Measurements from ENCODE around the gene CTBP1.

The CTBP1 gene

GRCh38 chr4:1172228-1172851 lies 76.6 kb downstream of the CTBP1 start, which contains the start of gene SPON2:
Gene SPON2, minus strand, starts transcription at chr4:1172583.
- H2AK5ac ChIP-seq (ENCODE audit: low read depth, low read length) = peak within 1 kb of the TSS; percentile 96
- H2BK120ac ChIP-seq (ENCODE audit: low read depth, low read length) = peak within 1 kb of the TSS; percentile 47
- H3K9me3 ChIP-seq (replicated peaks in 1 of 2; ENCODE audit: control insufficient read depth in 2 of 2, insufficient read depth in 1 of 2, low read depth in 1 of 2, low read length in 2 of 2) = peaks cover 5 to 10% of the 10 kb centered on the region in 2 donors
- H3K4me2 ChIP-seq (ENCODE audit: insufficient read depth, low read length, poor library complexity, severe bottlenecking) = peak within 1 kb of the TSS; percentile 73
- peak within 1 kb of the TSS; percentile 17 to 72 for H3K4me3 ChIP-seq (ENCODE audit: low read length in 2 of 2)
- H3K4me1 ChIP-seq (ENCODE audit: control insufficient read depth in 2 of 2, insufficient read depth in 1 of 2, low read depth in 1 of 2, low read length in 2 of 2) = peaks cover 0 to 7% of the 10 kb centered on the region in 2 donors
- peak within 1 kb of the TSS; percentile 37 for H3K4ac ChIP-seq (ENCODE audit: low read length)
- peak within 1 kb of the TSS; percentile 97 for H3K14ac ChIP-seq (ENCODE audit: low read length)
- no peaks in the 10 kb centered on the region for H3K36me3 ChIP-seq (replicated peaks in 1 of 2; ENCODE audit: control insufficient read depth in 2 of 2, insufficient read depth in 2 of 2, low read length in 2 of 2)
- peak within 1 kb of the TSS; percentile 80 for H3K23ac ChIP-seq (ENCODE audit: low read depth, low read length, poor library complexity)
- H3K27me3 ChIP-seq (ENCODE audit: control insufficient read depth in 3 of 3, insufficient read depth in 3 of 3, low read depth in 1 of 3, low read length in 3 of 3) = peaks cover 25 to 82% (median 57%) of the 10 kb centered on the region in 3 experiments
- no CpG with 5 or more reads among the region's 54 CpGs for WGBS, 2 donors (ENCODE audit: extremely low coverage in 2 of 2, insufficient read length in 2 of 2, insufficient replicate concordance in 1 of 2)
- peak within 1 kb of the TSS; percentile 75 for H2BK5ac ChIP-seq (ENCODE audit: low read length)
- no peak within 1 kb of the TSS for H3K27ac ChIP-seq (replicated peaks; ENCODE audit: low read length)
- H4K8ac ChIP-seq (ENCODE audit: low read depth, low read length) = no peak within 1 kb of the TSS
- peak within 1 kb of the TSS; percentile 22 for H2BK12ac ChIP-seq (ENCODE audit: low read length)
- peaks cover 5% of the 10 kb centered on the region for H3K79me1 ChIP-seq (ENCODE audit: low read depth, low read length)
- H2AFZ ChIP-seq (ENCODE audit: low read length) = peak within 1 kb of the TSS; percentile 91
- peak within 1 kb of the TSS; percentile 78 for H3K9ac ChIP-seq (ENCODE audit: low read depth, low read length, poor library complexity)
- DNase-seq (ENCODE audit: low spot score) = peak; percentile 47
- peak within 1 kb of the TSS; percentile 85 for H2BK15ac ChIP-seq (ENCODE audit: low read length)
- peak within 1 kb of the TSS; percentile 9 for H4K91ac ChIP-seq (ENCODE audit: low read depth, low read length, poor library complexity)
- H3K18ac ChIP-seq (ENCODE audit: low read length) = peak within 1 kb of the TSS; percentile 97

GRCh38 chr4:1171311-1172227 lies 77.4 kb downstream of the CTBP1 start:
- H3K4me1 ChIP-seq (ENCODE audit: control insufficient read depth in 2 of 2, insufficient read depth in 1 of 2, low read depth in 1 of 2, low read length in 2 of 2) = peaks cover 0 to 7% of the 10 kb centered on the region in 2 donors
- H2BK120ac ChIP-seq (ENCODE audit: low read depth, low read length) = peak overlapping the region; percentile 8
- peak overlapping the region; percentile 85 for H2BK15ac ChIP-seq (ENCODE audit: low read length)
- peak overlapping the region; percentile 90 for H2BK12ac ChIP-seq (ENCODE audit: low read length)
- H2AFZ ChIP-seq (ENCODE audit: low read length) = peak overlapping the region; percentile 91
- peaks cover 25 to 84% (median 57%) of the 10 kb centered on the region in 3 experiments for H3K27me3 ChIP-seq (ENCODE audit: control insufficient read depth in 3 of 3, insufficient read depth in 3 of 3, low read depth in 1 of 3, low read length in 3 of 3)
- no peaks in the 10 kb centered on the region for H3K36me3 ChIP-seq (replicated peaks in 1 of 2; ENCODE audit: control insufficient read depth in 2 of 2, insufficient read depth in 2 of 2, low read length in 2 of 2)
- peaks cover 5 to 10% of the 10 kb centered on the region in 2 donors for H3K9me3 ChIP-seq (replicated peaks in 1 of 2; ENCODE audit: control insufficient read depth in 2 of 2, insufficient read depth in 1 of 2, low read depth in 1 of 2, low read length in 2 of 2)
- no peak overlapping the region for H2BK5ac ChIP-seq (ENCODE audit: low read length)
- peak overlapping the region; percentile 97 for H3K18ac ChIP-seq (ENCODE audit: low read length)
- no peak for DNase-seq (ENCODE audit: low spot score)
- H3K4me2 ChIP-seq (ENCODE audit: insufficient read depth, low read length, poor library complexity, severe bottlenecking) = peak overlapping the region; percentile 73
- peak overlapping the region; percentile 97 for H3K14ac ChIP-seq (ENCODE audit: low read length)
- no peak overlapping the region for H3K27ac ChIP-seq (replicated peaks; ENCODE audit: low read length)
- no peak overlapping the region for H4K91ac ChIP-seq (ENCODE audit: low read depth, low read length, poor library complexity)
- H3K4me3 ChIP-seq (ENCODE audit: low read length in 2 of 2) = peak overlapping the region; percentile 17 to 72
- H3K79me1 ChIP-seq (ENCODE audit: low read depth, low read length) = peaks cover 5% of the 10 kb centered on the region
- H3K23ac ChIP-seq (ENCODE audit: low read depth, low read length, poor library complexity) = peak overlapping the region; percentile 80
- WGBS, 2 donors (ENCODE audit: extremely low coverage in 2 of 2, insufficient read length in 2 of 2, insufficient replicate concordance in 1 of 2) = no CpG with 5 or more reads among the region's 88 CpGs
- peak overlapping the region; percentile 37 for H3K4ac ChIP-seq (ENCODE audit: low read length)
- H3K9ac ChIP-seq (ENCODE audit: low read depth, low read length, poor library complexity) = peak overlapping the region; percentile 78
- peak overlapping the region; percentile 77 for H2AK5ac ChIP-seq (ENCODE audit: low read depth, low read length)
- peak overlapping the region; percentile 92 for H4K8ac ChIP-seq (ENCODE audit: low read depth, low read length)

DNA sequence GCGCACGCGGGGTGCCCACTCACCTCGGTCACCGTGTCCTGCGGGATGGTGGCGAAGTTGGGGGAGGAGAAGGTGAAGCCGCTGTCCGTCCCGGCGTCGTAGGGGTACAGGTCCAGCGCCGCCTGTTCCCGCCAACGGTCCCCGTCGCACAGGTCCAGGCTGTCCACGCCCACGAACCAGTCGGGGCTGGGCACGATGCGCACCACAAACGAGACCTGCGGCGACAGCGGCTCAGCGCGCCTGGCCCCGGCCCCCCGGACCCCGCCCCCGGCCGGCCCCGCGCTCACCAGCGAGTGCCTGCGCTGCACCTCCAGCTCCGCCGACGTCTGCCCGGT lies 78.0 kb downstream of the CTBP1 start:
- H3K9me3 ChIP-seq (replicated peaks in 1 of 2; ENCODE audit: control insufficient read depth in 2 of 2, insufficient read depth in 1 of 2, low read depth in 1 of 2, low read length in 2 of 2) = peaks cover 5 to 10% of the 10 kb centered on the region in 2 donors
- peak overlapping the region; percentile 77 for H2AK5ac ChIP-seq (ENCODE audit: low read depth, low read length)
- peak overlapping the region; percentile 93 for H3K23ac ChIP-seq (ENCODE audit: low read depth, low read length, poor library complexity)
- H3K18ac ChIP-seq (ENCODE audit: low read length) = peak overlapping the region; percentile 92
- no peak overlapping the region for H2BK120ac ChIP-seq (ENCODE audit: low read depth, low read length)
- H3K4ac ChIP-seq (ENCODE audit: low read length) = no peak overlapping the region
- H3K4me2 ChIP-seq (ENCODE audit: insufficient read depth, low read length, poor library complexity, severe bottlenecking) = peak overlapping the region; percentile 73
- peaks cover 25 to 82% (median 57%) of the 10 kb centered on the region in 3 experiments for H3K27me3 ChIP-seq (ENCODE audit: control insufficient read depth in 3 of 3, insufficient read depth in 3 of 3, low read depth in 1 of 3, low read length in 3 of 3)
- H3K36me3 ChIP-seq (replicated peaks in 1 of 2; ENCODE audit: control insufficient read depth in 2 of 2, insufficient read depth in 2 of 2, low read length in 2 of 2) = no peaks in the 10 kb centered on the region
- peak overlapping the region; percentile 81 for H2BK15ac ChIP-seq (ENCODE audit: low read length)
- H3K27ac ChIP-seq (replicated peaks; ENCODE audit: low read length) = no peak overlapping the region
- H3K4me3 ChIP-seq (ENCODE audit: low read length in 2 of 2) = peak overlapping the region in 1 of 2 donors; percentile 44
- no peak overlapping the region for H4K91ac ChIP-seq (ENCODE audit: low read depth, low read length, poor library complexity)
- peaks cover 0 to 7% of the 10 kb centered on the region in 2 donors for H3K4me1 ChIP-seq (ENCODE audit: control insufficient read depth in 2 of 2, insufficient read depth in 1 of 2, low read depth in 1 of 2, low read length in 2 of 2)
- peak overlapping the region; percentile 93 for H2BK12ac ChIP-seq (ENCODE audit: low read length)
- H3K14ac ChIP-seq (ENCODE audit: low read length) = peak overlapping the region; percentile 94
- no CpG with 5 or more reads among the region's 42 CpGs for WGBS, 2 donors (ENCODE audit: extremely low coverage in 2 of 2, insufficient read length in 2 of 2, insufficient replicate concordance in 1 of 2)
- no peak overlapping the region for H4K8ac ChIP-seq (ENCODE audit: low read depth, low read length)
- H2BK5ac ChIP-seq (ENCODE audit: low read length) = no peak overlapping the region
- H3K9ac ChIP-seq (ENCODE audit: low read depth, low read length, poor library complexity) = peak overlapping the region; percentile 50
- H3K79me1 ChIP-seq (ENCODE audit: low read depth, low read length) = peaks cover 5% of the 10 kb centered on the region
- H2AFZ ChIP-seq (ENCODE audit: low read length) = peak overlapping the region; percentile 91
- no peak for DNase-seq (ENCODE audit: low spot score)

All from neuronal stem cell (in vitro differentiated cells).